ENCODE data around the gene NUCKS1. TPM values are rescaled to one million over a fixed set of nuclear protein-coding genes. Genes with fewer than 3 reads are reported as not detected.

NUCKS1 gene, protein sequence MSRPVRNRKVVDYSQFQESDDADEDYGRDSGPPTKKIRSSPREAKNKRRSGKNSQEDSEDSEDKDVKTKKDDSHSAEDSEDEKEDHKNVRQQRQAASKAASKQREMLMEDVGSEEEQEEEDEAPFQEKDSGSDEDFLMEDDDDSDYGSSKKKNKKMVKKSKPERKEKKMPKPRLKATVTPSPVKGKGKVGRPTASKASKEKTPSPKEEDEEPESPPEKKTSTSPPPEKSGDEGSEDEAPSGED
- total RNA-seq (2014; rRNA removed; shearing (Covaris generic)): 41.9 and 42.8 TPM in 2 replicates

DNA sequence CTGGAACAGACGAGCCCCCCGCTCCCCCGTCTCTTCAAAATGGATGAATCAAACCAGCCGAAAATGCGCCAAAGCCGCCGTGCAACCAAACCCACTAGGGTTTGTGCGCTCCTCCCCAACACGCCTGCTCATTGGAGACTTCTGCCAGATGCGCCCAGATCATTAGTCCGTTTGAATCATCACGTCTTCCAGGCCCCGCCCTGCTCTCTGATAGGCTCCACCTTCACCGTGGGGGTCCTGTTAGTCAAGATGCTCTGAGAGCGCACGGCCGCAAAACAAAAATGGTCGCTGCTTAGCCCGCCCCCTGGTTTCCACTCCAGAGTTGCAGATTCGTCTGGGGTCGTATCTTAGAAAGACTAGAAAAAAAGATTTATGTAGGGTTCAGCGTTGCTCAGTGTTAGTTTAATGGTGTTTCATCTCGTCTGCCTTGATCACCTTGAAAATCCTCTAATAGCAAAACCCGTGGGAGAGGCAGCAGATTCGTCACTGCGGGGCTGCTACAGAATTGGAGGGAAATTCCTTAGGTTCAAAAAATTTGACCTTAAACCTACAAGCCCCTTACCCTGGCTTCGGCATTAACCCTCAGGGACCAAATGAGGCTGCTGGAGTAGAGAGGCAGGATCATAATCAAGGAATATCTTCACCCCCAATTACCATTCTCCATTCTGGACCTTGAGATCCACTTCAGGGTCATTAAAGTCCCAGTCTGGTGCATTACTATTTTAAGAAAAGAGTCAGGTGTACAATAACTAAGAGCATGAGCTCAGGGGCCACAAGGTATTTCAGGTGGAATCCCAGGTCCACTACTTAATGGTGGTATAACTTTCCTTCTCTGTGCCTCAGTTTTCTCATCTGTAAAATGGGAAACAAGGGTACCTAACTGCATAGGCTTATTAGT, at the start of gene NUCKS1:
NUCKS1 (minus strand) TSS at position 45 of the 898 bp plus-strand sequence. CDS start 209 bp downstream, outside the sequence.
- DNase-seq (ENCODE audit: low spot score): peak; percentile 96

- DNase-seq (ENCODE audit: low spot score): no peak
These were observed 48.6 kb upstream of the NUCKS1 start for GRCh38 chr1:205798577-205798976.

DNA sequence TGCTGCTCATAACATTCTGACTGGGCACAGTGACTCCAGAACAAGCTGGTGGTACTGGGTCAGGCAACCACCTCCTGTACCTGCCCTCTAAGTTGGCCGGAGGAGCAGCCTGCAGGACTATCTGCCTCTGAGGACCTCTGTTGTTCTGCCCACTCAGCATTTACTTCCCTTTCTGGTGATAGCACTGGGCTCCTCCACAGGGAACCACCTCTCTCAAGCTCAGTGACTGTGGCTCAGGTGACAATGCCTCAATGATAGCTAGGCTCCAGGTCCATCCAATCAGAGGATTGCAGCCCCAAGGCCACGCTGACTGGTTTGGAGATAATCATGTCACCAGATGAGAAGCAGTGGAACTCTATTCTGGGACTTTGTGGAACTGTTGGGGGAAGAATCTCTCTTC, 47.2 kb upstream of the NUCKS1 start:
- no peak for DNase-seq (ENCODE audit: low spot score)

- DNase-seq (ENCODE audit: low spot score): no peak
These were observed 44.2 kb upstream of the NUCKS1 start for GRCh38 chr1:205794011-205794730.

DNA sequence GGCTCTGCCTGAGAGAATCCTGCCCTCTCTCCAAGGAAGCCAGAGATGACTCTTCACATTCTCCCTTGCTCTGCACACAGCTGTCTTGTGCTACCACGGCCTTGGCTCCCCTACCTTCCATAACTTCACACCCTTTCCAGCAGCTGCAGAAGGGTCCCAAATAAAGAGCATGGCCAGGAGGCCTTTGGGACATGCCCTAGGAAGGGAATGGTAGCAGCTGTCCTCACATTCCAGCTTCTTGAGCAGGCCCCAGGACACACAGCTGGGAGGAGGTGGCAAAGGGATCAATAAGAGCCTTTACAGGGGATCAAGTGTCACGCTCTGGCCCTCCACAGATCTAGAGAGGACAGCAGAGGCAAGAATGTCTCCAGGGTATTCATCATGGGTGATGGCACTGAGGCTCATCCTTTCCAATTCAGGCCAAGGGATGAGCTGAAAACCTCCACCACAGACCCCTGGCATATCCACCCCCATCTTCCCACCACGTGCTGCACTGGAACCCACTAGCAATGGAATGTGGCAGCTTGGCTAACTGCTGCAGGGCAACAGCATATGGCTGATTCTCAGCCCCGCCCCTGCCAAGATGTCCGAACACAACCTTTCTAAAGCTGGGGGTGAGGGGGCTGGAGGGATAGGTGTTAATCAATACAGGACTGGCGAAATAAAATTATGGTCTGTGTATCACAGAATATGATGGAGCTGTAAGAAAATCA, 43.1 kb upstream of the NUCKS1 start:
- no peak for DNase-seq (ENCODE audit: low spot score)

DNA sequence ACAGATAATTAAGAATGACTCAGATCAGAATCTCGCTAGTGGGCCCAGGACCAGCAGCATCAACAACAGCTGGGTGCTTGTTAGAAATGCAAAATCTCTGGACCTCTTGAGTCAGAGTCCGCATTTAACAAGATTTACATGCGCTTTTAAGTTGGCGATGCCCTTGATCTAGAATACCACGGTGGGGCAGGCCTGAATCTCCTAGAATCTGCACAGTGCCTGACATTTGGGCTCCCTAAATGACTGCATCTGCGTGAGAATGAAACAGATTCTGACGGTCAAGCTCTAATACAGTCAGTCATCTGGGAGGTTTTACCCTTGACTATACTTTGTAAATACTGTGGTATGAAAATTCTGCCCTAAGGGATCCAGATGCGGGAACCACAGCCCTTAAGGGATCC, 42.5 kb upstream of the NUCKS1 start:
- no peak for DNase-seq (ENCODE audit: low spot score)

GRCh38 chr1:205791568-205792180, 41.7 kb upstream of the NUCKS1 start:
- peak; percentile 83 for DNase-seq (ENCODE audit: low spot score)

DNA sequence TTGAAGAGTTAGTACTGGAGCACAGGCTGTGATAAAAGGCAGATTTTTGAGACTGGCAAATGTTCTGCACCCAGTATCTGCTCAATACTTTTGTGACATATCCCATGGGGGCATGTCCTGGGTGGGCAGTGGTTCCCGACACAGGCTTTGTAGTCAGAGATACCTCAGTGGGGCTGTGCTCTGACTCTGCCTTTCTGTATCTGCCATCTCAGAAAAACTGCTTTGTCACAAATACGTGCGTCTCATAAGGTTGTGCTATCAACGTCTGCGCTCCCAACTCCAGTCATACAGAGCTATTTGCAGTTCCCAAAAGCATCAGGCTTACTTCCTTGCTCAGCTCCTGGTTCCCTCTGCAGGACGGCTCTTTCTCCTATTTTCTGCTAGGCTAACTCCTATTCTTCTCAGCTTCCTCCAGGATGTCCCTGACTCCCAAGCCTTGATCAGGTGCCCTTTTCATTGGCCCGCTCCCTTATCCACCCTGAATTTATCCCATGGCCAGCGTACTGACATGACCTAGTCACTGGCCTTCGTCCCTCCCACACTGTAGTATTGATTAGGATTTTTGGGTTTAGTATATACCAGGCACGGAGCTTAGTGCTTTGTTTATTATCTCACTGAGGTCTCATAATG, 37.4 kb upstream of the NUCKS1 start:
- no peak for DNase-seq (ENCODE audit: low spot score)

GRCh38 chr1:205786601-205787000, 36.6 kb upstream of the NUCKS1 start:
- no peak for DNase-seq (ENCODE audit: low spot score)

DNA sequence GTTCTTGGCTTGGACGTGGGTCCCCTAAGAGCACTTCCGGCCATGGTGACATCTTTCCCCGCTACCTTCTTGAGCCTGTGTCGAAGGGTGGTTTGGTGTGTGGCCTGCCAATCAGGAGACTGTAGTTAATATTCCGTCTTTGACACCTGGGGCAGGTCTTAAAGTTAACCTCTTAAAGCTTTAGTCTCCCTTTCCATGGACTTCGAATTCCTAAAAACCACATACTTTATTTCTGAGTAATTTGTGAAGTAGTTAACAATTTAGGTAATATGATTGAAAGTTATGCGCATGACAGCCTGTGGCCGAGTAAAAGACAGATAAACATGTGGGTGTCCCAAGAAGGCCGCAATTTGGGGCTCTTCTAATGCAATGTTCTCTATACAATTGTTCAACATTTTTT, 35.5 kb upstream of the NUCKS1 start:
- DNase-seq (ENCODE audit: low spot score): no peak

- DNase-seq (ENCODE audit: low spot score): no peak
These were observed 33.9 kb upstream of the NUCKS1 start for GRCh38 chr1:205783904-205784303.

DNA sequence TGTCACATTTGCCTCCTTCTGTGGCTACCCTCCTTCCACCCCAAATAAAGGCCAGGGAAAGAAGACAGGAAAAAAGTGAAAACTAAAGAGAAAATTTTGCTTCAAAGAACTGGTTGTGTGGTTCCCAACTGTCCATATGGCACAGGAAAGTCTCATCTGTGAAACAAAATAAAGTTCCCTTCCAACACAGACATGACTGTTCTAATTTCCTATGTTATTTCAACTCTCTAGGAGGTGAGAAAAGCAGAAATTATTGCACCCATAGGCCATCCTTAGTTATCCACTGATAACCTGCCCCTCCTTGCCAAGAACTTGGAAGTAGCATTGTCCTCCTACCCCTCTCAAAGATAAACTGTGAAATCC, 33.4 kb upstream of the NUCKS1 start:
- no peak for DNase-seq (ENCODE audit: low spot score)

DNA sequence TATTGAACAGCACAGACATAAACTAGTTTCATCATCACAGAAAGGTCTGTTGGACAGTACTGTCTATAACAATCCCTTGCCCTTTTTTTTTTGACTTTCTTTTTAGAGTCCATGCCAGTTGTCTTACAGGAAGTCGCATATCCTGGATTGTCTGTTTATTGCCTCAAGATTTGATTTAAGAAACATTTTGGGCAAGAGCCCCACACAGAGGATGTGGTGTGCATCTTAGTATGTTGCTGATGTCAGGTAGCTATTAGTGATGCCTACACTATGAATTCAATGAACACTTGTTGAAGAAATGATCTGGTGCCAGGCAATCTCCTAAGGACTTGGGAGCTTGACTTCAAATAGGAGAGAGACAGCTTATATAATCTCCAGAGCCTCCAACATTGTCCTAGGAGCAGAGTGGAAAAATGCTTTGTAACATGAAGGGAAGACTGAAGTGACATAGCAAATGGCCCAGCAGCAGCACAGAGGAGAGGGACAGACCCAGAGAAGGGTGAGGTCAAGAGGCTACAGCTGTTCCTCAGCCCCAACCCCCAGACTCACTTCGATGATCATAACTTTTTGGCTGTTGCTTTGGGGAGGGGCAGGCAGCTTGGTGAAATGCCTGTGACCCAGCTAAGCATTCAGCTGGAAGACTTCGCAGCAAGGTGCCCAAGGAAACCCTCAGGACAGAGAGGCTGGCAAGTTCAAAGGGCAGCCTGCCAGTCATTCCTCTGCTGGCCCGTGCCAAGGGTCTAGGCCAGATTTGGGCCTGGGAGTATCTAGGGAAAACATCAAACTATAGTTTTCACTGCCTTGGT, 32.8 kb upstream of the NUCKS1 start:
- no peak for DNase-seq (ENCODE audit: low spot score)

DNA sequence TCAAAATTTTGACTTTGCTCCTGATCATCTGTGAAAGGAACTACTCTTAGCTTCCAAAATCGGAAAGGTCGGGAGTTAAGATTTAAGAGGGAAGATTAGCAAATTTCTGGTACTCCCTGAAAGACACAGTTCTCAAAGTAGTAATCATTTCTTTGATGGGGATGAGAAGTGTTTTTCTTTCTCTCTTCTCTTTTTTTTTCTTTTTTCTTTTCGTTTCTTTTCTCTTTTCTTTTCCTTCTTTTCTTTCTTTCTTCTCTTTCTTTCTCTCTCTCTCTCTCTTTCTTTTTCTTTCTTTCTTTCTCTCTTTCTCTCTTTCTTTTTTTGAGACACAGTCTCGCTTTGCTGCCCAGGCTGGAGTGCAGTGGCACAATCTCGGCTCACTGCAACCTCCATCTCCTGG, 30.4 kb upstream of the NUCKS1 start:
- no peak for DNase-seq (ENCODE audit: low spot score)

DNA sequence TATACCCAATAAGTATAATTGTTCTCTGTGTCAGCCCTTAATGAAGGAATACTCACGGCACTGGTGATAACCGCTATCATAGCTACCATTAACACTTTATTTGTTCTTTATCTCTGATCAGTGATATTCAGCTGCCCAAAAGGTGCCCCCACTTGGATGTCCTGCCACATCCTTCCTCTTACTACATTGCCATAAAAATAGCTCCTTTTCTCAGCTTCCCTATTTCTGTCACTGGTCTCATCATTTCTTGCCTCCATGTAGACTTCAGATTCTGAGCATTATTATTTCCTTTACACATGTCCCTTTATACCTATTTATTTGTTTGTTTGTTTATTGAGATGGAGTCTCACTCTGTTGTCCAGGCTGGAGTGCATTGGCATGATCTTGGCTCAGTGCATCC, 28.0 kb upstream of the NUCKS1 start:
- DNase-seq (ENCODE audit: low spot score): no peak

DNA sequence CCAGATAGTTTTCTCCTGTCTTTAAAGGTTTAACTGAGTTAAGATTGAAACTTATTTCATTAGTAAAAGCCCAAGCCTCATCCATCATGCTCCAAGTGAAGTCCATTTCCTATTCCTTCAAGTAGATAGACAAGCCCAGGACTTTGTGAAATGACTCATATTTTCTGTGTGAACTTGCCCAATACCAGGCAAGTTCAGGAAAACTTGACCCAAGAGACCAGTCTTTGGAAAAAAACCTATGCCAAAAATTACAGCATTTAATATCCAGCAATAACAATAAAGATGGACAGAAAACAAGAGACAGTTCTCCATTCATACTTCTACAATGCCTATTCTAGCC, 25.7 kb upstream of the NUCKS1 start:
- DNase-seq (ENCODE audit: low spot score): no peak

- peak; percentile 67 for DNase-seq (ENCODE audit: low spot score)
These were observed 25.2 kb upstream of the NUCKS1 start, which contains the start of gene RAB29 for GRCh38 chr1:205775015-205775716. RAB29 (minus strand) TSS chr1:205775482; CDS start chr1:205774956, 526 bp downstream.

DNA sequence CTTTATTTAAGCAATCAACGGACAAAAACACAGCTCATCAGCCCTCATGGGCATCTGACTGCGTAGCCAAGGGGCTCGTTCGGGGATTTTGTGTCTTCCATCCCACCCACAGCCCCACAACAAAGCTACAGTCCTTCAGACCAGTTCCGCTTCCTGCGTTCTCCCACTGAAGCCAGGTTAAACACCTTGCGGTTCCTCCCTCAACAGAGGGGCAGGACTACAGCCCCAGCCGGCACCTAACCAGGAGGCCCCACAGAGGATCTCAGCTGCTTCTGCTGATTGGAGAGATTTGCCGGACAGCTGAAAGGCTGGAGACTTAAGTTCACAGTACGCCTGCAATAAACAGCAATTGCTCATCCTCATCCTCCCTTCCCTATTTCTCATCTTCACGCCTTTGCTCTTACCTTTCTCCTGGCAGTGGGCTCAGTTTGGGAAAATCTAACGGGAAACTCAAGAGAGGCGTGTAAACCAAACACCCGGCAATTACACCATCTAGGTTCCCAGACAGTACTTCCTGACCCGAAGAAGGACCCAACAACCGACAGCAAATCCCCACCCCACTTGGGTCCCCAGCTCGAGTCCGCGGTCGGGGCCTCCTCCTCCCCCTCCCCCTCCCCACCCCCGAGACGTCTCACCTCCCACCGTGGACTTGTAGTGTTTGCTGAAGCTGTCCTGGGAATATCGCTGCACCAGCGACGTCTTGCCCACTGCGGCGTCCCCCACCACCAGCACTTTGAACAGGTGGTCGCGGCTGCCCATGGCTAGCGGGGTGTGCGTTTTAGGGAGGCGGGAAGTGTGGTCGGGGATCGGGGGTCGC, 24.4 kb upstream of the NUCKS1 start:
- no peak for DNase-seq (ENCODE audit: low spot score)

All from HT-29 (cell line).